Astrocyte of the spinal cord (primary cell): ENCODE measurements around the gene AADAC.
"Not testable (repeated sequence)": the region's sequence is repeated elsewhere in the genome, so short reads cannot be mapped to it uniquely, and the experiment has no call there.

Source experiments
- DNase-seq: peaks from one replicate; pipeline ENCODE4 v3.0.0; 2011; ENCODE audit warnings: low read depth, low spot score
- H3K4me3 ChIP-seq: 2 replicates; pipeline ENCODE4 v1.5.1; 2011; ENCODE audit warnings: low read depth, mild to moderate bottlenecking, low read length, moderate library complexity
- in situ Hi-C: cut with HindIII; loops from 2 replicates; pipeline ENCODE4 v1.10.0; 2017; ENCODE audit warnings: low sequenced_read_pairs
- TF ChIP-seq, protein P1 (sequence below): IDR thresholded peaks from 2 replicates; pipeline ENCODE4 v1.5.1; 2012; ENCODE audit warnings: low read depth, mild to moderate bottlenecking, low read length, inconsistent platforms

The AADAC gene

DNA sequence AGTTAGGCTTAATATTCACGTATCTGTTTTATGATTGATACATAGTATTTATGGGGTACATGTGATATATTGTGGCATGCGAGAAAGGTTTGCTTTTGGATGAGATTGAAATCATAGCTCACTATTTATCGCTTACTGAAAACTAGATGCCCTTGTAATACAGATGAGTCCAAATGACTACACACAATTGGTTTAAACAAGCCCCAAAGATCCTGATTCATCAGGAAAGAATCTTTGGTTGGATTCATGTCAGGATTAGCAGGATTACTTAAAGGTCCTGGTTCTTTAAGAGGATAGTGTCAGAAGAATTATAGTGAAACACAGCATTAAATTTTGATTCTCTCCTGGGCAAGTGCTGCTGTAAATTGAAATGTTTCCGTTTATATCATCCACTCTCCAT lies 18.6 kb upstream of the AADAC start:
- in situ Hi-C loops, result no loop called here
- peak; percentile 70 for DNase-seq
- H3K4me3 ChIP-seq, result no peak overlapping the region
- TF ChIP-seq, protein P1, sequence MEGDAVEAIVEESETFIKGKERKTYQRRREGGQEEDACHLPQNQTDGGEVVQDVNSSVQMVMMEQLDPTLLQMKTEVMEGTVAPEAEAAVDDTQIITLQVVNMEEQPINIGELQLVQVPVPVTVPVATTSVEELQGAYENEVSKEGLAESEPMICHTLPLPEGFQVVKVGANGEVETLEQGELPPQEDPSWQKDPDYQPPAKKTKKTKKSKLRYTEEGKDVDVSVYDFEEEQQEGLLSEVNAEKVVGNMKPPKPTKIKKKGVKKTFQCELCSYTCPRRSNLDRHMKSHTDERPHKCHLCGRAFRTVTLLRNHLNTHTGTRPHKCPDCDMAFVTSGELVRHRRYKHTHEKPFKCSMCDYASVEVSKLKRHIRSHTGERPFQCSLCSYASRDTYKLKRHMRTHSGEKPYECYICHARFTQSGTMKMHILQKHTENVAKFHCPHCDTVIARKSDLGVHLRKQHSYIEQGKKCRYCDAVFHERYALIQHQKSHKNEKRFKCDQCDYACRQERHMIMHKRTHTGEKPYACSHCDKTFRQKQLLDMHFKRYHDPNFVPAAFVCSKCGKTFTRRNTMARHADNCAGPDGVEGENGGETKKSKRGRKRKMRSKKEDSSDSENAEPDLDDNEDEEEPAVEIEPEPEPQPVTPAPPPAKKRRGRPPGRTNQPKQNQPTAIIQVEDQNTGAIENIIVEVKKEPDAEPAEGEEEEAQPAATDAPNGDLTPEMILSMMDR, result no peak

DNA sequence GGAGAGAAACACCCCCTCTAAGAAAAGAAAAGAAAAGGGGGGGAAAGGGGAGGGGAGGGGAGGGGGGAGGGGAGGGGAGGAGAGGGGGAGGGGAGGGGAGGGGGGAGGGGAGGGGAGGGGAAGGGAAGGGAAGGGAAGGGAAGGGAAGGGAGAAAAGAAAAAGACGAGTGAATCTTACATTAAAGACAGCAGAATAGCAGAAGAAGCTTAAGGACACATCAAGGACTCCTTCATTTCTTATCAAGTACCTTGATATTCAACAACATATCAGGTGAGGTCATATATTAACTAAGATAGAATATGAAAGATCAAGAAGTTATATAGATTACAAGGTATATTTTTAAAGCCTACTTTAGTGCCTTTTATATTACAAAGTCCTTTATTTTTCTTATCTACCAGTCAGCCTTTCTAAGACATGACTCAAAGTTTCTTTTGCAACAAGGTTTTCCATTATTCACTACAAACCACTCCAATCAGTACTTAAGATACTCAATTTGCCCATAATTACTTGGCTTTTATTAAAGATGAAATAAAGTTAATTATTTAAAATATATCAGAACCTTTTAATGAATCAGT lies 17.7 kb upstream of the AADAC start:
- no peak for DNase-seq
- TF ChIP-seq, protein P1, result no peak
- no peak overlapping the region for H3K4me3 ChIP-seq
- in situ Hi-C loops, result no loop called here

DNA sequence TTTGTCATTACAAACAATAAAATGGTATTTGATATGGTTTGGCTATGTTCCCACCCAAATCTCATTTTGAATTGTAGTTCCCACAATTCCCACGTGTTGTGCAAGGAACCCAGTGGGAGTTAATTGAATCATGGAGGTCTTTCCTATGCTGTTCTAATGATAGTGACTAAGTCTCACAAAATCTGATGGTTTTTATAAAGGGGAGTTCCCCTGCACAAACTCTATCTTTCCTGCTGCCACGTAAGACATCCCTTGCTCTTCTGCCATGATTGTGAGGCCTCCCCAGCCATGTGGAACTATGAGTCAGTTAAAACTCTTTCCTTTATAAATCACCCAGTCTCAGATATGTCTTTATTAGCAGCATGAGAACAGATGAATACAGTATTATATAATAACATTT lies 15.4 kb upstream of the AADAC start:
- in situ Hi-C loops, result no loop called here
- H3K4me3 ChIP-seq, result no peak overlapping the region
- peak; percentile 18 for DNase-seq
- TF ChIP-seq, protein P1, result no peak

DNA sequence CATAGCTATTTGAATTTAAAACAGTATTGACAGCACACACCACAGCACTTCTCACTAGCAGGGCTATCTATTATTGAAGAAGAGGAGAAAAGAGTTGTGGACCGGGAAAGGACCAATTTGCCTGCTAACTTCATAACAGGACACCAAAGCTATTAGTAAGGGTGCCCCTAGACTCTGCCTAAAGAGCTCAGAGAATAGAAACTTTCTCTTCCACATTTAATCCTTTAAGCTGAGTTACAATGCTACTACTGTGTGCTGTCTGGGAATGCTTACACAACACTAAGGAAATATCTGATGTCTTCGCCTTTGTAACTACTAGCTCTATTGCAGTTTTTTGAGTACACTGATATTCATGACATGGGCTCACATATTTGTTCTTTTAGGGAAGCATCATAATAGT lies 13.5 kb upstream of the AADAC start:
- in situ Hi-C loops, result no loop called here
- no peak for DNase-seq
- TF ChIP-seq, protein P1, result no peak
- H3K4me3 ChIP-seq, result no peak overlapping the region

DNA sequence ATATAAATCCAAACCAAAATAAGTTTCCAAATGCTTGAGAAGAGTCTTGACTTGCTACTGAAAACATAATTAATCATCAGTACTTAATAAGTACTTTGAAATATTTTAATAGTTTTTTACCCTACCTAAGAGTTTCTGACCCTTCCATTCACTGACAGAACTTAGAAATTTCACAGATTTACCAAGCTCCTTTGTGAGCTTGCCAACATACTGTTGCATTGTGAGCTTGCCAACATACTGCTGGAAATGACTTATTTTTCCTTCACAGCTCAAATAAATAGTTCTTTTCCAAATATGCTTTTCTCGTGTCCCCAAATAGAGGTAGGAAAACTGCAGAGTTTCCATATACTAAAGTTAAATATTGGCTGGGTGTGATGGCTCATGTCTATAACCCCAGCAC lies 9.6 kb upstream of the AADAC start:
- no peak overlapping the region for H3K4me3 ChIP-seq
- in situ Hi-C loops, result no loop called here
- TF ChIP-seq, protein P1, result no peak
- no peak for DNase-seq

DNA sequence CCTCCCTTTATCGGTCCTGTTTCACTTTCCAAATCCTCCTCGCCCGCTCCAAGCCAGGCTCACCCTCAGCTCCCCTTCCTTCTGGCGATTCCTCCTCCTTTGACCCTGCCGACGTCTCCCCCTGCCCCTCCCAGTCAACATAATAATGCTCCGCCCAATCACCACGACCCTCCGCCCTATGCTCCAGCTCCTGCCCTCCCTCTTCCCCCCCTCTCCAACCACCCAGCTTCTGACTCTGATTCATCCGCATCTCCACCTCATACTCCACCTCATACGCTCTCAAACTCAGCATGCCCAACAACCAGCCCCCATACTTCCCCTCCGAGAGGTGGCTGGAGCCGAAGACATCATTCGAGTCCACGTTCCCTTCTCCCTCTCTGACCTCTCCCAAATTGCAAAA lies 7.1 kb upstream of the AADAC start:
- no peak overlapping the region for H3K4me3 ChIP-seq
- in situ Hi-C loops, result no loop called here
- TF ChIP-seq, protein P1, result no peak
- no peak for DNase-seq

DNA sequence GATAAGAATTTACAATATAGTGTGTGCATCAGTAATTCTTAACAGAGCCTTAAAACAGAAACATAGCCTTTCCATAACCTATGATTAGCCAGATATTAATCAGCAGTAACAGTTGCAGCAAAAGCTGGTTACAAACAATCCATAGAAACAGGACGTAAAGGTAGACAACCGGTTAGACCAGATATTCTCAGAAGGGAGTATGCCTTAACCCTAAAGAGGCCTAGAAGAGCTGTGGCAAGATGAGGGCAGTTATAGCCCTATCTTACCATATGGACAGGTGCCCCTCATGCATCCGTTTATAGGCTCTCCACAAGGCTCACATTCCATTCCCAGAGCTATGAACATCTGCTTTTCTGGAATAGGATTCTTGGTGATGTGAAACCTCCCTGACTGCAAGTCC lies 5.0 kb upstream of the AADAC start:
- DNase-seq, H3K4me3 ChIP-seq, in situ Hi-C loops: not testable (repeated sequence)
